Measurements from ENCODE around the gene LIPE.

The LIPE gene

GRCh38 chr19:42380155-42380554 is 47.0 kb downstream of the LIPE start:
- DNase-seq (ENCODE audit: low read depth in 2 of 2), result no peak

DNA sequence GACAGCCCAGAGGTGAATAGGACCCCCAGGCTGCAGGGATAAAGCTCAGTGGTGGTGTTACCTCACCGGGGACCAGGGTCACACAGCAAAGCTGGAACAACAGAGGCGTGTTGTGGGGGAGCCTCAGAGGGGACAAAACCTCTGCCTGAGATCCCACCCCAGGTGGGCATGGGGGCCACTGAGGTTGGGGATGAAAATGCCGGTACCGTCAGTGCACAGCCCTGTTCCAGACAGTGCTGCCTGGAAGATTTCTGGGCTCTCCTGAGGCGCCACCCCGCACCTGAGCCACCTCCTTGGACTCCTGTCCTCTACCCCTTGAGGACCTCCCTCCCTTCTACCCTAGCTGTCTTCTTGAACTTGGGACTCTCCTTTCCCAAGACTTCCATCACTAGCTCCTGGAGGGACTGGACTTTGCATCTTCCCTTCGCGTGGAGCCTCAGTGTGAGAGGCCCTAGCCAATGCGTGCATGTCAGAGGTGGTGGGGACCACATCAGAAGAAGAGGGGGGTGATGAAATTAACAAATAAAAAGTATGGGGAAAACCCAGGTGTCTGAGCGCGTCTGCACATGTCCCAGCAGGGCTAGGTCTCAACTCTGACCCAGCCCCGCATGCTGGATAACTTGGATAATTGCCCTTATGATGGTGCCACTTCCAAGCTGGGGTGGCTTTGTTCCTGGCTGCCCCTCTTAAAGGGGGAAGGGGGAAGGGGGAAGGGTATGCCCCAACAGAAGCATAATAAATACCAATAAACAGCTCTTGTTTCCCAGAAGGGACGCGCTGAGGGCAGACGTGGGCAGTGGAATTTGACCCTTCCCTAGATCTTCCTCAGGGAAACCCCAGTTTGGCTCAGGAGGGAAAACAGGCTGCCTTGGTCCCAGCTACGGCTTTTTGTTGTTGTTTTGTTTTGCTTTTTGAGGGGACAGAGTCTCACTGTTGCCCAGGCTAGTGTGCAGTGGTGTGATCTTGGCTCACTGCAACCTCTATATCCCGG is 48.7 kb downstream of the LIPE start:
- DNase-seq (ENCODE audit: low read depth in 2 of 2), result no peak

DNA sequence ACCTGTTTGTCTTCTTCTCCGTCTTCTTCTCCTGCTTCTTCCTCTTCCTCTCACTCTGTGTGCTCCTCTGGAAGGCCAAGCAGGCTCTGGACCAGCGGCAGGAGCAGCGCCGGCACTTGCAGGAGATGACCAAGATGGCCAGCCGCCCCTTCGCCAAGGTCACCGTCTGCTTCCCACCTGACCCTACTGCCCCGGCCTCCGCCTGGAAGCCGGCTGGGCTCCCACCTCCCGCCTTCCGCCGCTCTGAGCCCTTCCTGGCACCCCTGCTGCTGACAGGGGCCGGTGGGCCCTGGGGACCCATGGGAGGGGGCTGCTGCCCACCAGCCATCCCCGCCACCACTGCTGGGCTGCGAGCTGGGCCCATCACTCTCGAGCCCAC is 51.0 kb downstream of the LIPE start:
- no peak for DNase-seq (ENCODE audit: low read depth in 2 of 2)

- DNase-seq (ENCODE audit: low read depth in 2 of 2), result no peak
These were observed 51.6 kb downstream of the LIPE start for GRCh38 chr19:42375415-42376176.

DNA sequence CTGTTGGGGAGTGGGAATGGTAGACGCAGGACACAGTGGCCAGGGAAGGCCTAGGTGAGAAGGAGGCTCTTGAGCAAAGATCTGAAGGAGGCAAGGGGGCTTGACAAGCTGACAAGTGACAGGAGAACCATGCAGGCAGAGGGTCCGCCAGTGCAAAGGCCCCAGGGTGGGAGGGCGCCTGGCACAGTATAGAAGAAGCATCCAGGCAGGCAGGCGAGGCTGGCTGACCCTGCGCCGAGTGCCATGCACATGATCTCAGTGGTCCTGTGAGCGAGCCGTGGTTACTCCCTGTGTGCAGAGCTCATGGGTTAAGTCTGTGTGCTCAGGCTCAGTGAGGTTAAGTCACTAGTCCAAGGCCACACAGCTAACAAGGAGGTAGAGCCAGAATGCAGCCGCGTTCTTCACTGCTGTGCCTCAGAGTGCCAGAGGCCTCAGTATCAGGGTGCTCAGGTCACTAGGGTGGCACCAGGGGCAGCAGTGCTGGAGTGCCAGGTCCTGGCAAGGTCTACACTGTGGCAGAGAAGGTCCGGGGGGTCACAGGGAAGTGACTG is 52.3 kb downstream of the LIPE start:
- DNase-seq (ENCODE audit: low read depth in 2 of 2), result no peak

DNA sequence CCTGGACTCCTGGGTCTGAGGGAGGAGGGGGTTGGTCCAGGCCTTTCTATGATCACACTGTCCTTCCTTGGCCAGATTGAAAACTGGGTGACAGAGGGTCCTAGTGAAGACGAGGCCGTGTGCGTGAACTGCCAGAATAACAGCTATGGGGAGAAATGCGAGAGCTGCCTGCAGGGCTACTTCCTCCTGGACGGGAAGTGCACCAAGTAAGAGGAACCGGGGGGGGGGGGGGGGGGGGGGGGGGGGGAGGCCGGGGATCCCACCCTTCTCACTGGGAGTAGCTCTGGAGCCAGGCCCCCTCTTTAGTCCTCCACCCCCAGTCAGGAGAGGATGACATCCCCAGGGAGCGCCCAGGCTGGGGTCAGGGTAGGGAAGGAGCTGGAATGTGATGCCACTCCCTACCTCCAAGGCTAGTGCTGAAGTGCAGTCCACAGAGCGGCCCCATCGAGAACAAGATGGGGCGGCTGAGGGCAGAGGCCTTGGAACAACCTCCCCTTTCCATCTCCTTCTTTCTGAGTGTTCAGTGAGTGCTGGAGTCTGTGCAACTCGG is 56.5 kb downstream of the LIPE start:
- DNase-seq (ENCODE audit: low read depth in 2 of 2), result peak in 1 of 2 experiments; percentile 6

DNA sequence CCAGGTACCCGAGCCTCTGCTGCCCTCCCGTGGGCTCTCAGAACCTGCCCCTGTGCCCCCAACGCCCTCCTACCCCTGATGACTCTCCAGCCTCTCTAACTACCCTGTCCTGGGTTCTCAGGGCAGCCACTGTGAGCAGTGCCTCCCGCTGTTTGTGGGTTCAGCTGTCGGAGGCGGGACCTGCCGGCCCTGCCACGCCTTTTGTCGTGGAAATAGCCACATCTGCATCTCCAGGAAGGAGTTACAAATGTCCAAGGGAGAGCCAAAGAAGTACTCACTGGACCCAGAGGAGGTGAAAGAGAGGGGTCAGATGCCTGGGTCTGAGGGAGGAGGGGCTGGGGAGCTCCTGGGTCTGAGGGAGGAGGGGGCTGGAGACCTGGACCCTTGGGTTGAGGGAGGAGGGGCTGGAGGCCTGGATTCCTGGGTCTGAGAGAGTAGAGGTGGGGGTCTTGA is 57.1 kb downstream of the LIPE start:
- DNase-seq (ENCODE audit: low read depth in 2 of 2), result no peak

- no peak for DNase-seq (ENCODE audit: low read depth in 2 of 2)
These were observed 57.6 kb downstream of the LIPE start for GRCh38 chr19:42369433-42370067.

- DNase-seq (ENCODE audit: low read depth in 2 of 2), result no peak
These were observed 58.4 kb downstream of the LIPE start for GRCh38 chr19:42368765-42369164.

DNA sequence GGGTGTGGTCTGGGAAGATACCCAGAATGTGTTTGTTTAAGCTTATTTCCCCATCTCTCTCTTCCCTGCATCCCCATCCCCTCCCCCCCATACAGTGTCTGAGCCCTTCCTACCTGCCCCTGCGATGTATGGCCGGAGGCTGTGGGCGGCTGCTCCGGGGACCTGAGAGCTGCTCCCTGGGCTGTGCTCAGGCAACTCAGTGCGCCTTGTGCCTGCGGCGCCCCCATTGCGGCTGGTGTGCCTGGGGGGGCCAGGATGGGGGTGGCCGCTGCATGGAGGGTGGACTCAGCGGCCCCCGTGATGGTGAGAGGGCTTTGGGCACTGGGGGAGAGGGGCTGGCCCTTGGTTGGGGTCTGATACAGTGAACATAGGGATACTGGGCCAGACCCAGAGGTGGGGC is 58.8 kb downstream of the LIPE start:
- DNase-seq (ENCODE audit: low read depth in 2 of 2), result no peak

DNA sequence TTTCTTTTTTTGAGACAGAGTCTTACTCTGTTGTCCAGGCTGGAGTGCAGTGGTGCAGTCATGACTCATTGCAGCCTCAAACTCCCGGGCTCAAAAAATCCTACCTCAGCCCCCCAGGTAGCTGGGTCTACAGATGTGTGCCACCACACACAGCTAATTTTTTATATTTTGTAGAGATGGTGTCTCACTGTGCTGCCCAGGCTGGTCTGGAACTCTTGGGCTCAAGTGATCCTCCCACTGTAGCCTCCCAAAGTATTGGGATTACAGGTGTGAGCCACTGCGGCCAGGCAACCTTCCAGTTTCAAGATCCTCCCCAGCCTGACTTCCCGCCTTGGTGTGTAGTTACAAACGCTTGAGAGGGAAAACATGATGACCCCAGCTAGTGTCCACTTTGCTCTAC is 59.3 kb downstream of the LIPE start:
- DNase-seq (ENCODE audit: low read depth in 2 of 2), result no peak

DNA sequence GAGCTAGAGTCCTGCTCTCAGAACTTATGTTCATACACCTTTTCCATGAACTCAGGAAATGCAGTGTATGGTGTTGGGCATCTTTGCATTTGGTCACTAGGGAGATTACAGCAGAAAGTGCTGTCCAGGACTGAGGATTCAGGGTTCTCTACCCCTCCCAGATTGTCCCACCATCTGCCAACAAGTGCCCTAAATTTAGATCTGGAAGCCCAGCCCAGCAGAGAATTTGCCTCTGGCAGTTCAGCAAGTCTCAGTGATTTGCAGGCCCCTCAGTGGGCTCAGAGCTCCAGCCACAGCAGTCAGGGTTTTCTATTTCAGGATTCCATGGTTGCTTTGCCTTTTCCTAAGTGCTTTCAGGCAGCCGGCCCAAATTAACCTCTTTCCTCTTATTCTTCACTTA is 60.5 kb downstream of the LIPE start:
- no peak for DNase-seq (ENCODE audit: low read depth in 2 of 2)

DNA sequence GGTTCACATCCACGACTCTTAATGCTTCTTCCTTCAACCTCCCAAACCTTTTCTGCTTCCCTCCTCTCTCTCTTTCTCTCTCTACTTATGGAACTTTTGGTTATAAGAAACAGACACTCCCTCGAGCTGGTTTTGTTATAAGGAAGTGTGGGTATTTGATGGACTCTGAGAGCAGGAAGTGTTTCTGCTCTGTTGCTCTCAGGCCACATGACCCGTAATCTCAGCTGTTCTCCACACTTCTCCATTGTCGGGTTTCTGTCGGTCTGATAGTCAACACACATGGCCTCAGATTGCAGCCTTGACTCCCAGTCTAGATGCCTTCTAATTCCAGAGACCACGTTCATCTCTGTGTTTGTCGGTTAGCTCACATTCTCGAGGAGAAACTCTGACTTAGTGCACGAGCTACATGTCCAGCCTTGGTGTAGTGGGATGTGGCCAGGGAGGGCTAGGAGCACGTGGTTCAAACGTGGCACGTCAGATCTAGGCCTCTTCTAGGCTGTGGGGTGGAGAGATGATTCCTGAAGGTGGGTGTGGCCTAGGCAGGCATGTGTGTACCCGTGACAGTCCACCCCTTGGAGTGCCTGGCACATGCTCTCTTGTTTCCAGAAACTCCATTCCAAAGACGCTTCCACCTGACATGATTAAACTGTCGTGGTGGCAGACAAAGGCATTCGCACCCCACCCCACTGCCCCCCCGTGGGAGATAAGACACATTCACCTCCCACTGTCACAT is 63.4 kb downstream of the LIPE start:
- DNase-seq (ENCODE audit: low read depth in 2 of 2), result no peak

- no peak for DNase-seq (ENCODE audit: low read depth in 2 of 2)
These were observed 64.2 kb downstream of the LIPE start for GRCh38 chr19:42362891-42363440.

GRCh38 chr19:42362342-42362741 is 64.8 kb downstream of the LIPE start:
- no peak for DNase-seq (ENCODE audit: low read depth in 2 of 2)

DNA sequence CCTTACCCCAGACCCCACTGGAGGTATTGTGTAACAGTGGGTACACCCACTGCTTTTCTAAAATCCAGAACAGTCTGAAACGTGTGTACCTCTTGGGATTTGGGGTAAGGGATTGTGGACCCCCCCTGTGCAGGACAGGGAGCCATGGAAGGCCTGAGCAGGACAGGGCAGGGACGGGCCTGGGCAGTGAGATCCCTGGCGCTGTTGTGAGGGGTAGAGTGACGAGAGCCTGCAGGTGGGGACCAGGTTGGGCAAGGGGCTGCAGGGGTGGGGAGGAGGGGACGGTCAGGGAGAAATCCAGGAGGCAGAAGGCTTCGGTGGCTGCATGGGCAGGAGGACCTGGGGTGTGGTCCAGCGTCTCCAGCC is 65.7 kb downstream of the LIPE start:
- no peak for DNase-seq (ENCODE audit: low read depth in 2 of 2)

- no peak for DNase-seq (ENCODE audit: low read depth in 2 of 2)
These were observed 66.2 kb downstream of the LIPE start for GRCh38 chr19:42360787-42361544.

DNA sequence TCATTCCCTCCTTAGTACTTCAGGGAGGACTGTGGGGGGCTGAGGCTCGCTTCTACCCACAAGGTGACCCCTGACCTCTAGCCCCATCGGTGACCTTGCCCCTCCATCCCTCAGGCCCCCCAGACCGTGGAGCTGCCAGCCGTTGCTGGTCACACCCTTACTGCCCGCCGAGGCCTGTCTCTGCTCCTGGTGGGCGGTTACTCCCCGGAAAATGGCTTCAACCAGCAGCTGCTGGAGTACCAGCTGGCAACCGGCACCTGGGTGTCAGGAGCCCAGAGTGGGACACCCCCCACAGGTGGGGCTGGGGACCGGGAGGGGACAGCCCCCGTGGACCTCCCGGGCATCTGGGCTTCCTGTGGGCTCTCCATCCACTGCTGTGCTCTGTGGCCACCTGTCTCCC is 69.9 kb downstream of the LIPE start:
- no peak for DNase-seq (ENCODE audit: low read depth in 2 of 2)

DNA sequence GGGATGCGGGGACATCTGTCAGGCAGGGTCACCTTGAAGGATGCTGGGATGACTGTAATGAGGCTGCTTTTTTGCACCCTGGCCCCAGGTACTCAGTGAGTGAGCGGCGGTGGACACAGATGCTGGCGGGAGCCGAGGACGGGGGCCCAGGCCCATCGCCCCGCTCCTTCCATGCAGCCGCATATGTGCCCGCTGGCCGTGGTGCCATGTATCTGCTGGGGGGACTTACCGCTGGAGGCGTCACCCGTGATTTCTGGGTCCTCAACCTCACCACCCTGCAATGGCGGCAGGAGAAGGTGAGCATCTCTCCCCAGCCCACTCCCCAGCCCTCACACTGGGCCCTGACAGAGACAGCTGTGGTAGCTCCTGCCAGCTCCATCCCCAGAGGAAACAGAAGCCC is 70.5 kb downstream of the LIPE start:
- DNase-seq (ENCODE audit: low read depth in 2 of 2), result no peak

DNA sequence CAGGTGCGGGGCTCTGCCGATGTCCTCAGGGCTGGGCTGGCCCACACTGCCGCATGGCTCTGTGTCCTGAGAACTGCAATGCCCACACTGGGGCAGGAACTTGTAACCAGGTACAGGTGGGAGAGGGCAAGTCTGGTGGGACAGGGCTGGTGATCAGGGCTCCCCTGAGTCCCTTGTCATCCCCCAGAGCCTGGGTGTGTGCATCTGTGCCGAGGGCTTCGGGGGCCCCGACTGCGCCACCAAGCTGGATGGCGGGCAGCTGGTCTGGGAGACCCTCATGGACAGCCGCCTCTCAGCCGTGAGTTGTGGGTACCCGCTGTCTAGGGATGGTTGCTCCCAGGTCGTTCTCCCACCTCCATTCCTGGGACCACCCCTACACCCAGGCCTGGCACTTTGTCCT is 71.3 kb downstream of the LIPE start:
- DNase-seq (ENCODE audit: low read depth in 2 of 2), result no peak

All from fibroblast of skin of left biceps (primary cell).